WTC11 (cell line): ENCODE measurements around the gene CTNNA1. TPM values are rescaled to one million over a fixed set of nuclear protein-coding genes. Genes with fewer than 3 reads are reported as not detected.
A peak's percentile ranks its signal among the peaks of the same experiment; 100 is the strongest.
"Not testable (repeated sequence)": the region's sequence is repeated elsewhere in the genome, so short reads cannot be mapped to it uniquely, and the experiment has no call there.

Experiments used
- ATAC-seq: fragments of 200-7000 bp; cut with Tn5 transposase; 2 replicates; pipeline ENCODE4 v1.10.0; 2021; ENCODE audit warnings: mild to moderate bottlenecking, moderate library complexity
- CTCF ChIA-PET: fragments of 300-600 bp; sonication (Branson Sonifier 250); formaldehyde crosslinking; loops from one replicate; lab custom pipeline; 2021; ENCODE audit warnings: antibody characterized with exemption; lab: Charles Lee
- POLR2A ChIA-PET: fragments of 350-600 bp; sonication (Branson Sonifier 250); formaldehyde crosslinking; loops from one replicate; lab custom pipeline; 2021; ENCODE audit warnings: antibody characterized with exemption; lab: Charles Lee
- DNase-seq: peaks from one replicate; pipeline ENCODE4 v3.0.0; 2021; ENCODE audit warnings: low spot score
- H3K27ac Mint-ChIP-seq: 2 replicates; pipeline ENCODE4 v1.8.0; 2021; ENCODE audit warnings: mixed read lengths
- H3K27me3 Mint-ChIP-seq: 2 replicates; pipeline ENCODE4 v1.8.0; 2021; ENCODE audit warnings: low read depth, mild to moderate bottlenecking, moderate library complexity, mixed read lengths
- H3K36me3 Mint-ChIP-seq: 2 replicates; pipeline ENCODE4 v1.8.0; 2021; ENCODE audit warnings: mixed read lengths
- H3K4me1 Mint-ChIP-seq: 2 replicates; pipeline ENCODE4 v1.8.0; 2022; ENCODE audit warnings: mixed read lengths
- H3K4me3 Mint-ChIP-seq: 2 replicates; pipeline ENCODE4 v1.8.0; 2021; ENCODE audit warnings: mild to moderate bottlenecking, moderate library complexity, mixed read lengths
- H3K9me3 Mint-ChIP-seq: 2 replicates; pipeline ENCODE4 v1.8.0; 2021; ENCODE audit warnings: mixed read lengths
- ESRRA ChIP-seq: sonication (generic); formaldehyde crosslinking; IDR thresholded peaks from 2 replicates; pipeline ENCODE4 v1.8.1; 2022; ENCODE audit warnings: mild to moderate bottlenecking, missing genetic modification reagents, borderline replicate concordance
- FOXK1 ChIP-seq: sonication (generic); formaldehyde crosslinking; IDR thresholded peaks from 2 replicates; pipeline ENCODE4 v1.8.0; 2022; ENCODE audit warnings: mild to moderate bottlenecking, moderate library complexity, missing genetic modification reagents
- NFATC4 ChIP-seq: fragments of 250-450 bp; sonication (Bioruptor Pico); IDR thresholded peaks from 2 replicates; pipeline ENCODE4 v1.9.0; 2021; ENCODE audit warnings: mild to moderate bottlenecking
- SMAD3 ChIP-seq: sonication (generic); formaldehyde crosslinking; IDR thresholded peaks from 2 replicates; pipeline ENCODE4 v1.8.0; 2022; ENCODE audit warnings: missing genetic modification reagents, mild to moderate bottlenecking, borderline replicate concordance
- TP53 ChIP-seq: sonication (generic); formaldehyde crosslinking; IDR thresholded peaks from 2 replicates; pipeline ENCODE4 v1.8.1; 2023; ENCODE audit warnings: mild to moderate bottlenecking, missing genetic modification reagents
- ZNF121 ChIP-seq: sonication (generic); formaldehyde crosslinking; IDR thresholded peaks from 2 replicates; pipeline ENCODE4 v1.8.0; 2023; ENCODE audit warnings: missing genetic modification reagents
- ZNF232 ChIP-seq: sonication (generic); formaldehyde crosslinking; IDR thresholded peaks from 2 replicates; pipeline ENCODE4 v1.8.0; 2022; ENCODE audit warnings: mild to moderate bottlenecking, missing genetic modification reagents
- ZNF263 ChIP-seq: sonication (generic); formaldehyde crosslinking; IDR thresholded peaks from 2 replicates; pipeline ENCODE4 v1.8.1; 2022; ENCODE audit warnings: low read depth, mild to moderate bottlenecking, moderate library complexity, missing genetic modification reagents
- total RNA-seq: library from RNA; stranded (reverse); gene quantifications from 3 replicates; pipeline ENCODE4 v1.2.3, GENCODE V29; 2021
- TF ChIP-seq, protein P1 (sequence below): sonication (generic); formaldehyde crosslinking; IDR thresholded peaks from 2 replicates; pipeline ENCODE4 v1.8.0; 2022; ENCODE audit warnings: missing genetic modification reagents
- TF ChIP-seq, protein P2 (sequence below): fragments of 200-600 bp; IDR thresholded peaks from 2 replicates; pipeline ENCODE4 v1.8.0; 2022; ENCODE audit warnings: antibody characterized with exemption

Gene CTNNA1
- total RNA-seq, 1 experiment from 2014 or later: 309 TPM

DNA sequence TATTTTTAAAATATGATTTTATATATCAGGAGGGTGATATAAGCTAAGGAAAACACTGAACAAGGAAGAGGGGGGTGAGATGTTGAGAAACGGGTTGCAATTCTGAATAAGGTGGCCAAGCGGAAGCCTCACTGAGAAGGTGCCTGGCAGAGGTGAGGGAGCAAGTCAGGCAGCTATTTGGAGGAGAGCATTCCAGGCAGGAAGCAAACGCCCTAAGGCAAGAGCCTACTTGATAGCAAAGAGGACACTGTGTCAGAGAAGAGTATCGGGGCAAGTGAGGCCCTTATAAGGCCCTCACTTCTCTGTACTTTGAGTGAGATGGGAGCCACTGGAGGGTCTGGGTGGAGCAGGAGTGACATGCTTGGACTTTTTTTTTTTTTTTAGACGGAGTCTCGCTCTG lies 8.0 kb upstream of the CTNNA1 start (continued):
- no peak for TF ChIP-seq ZNF263 (CRISPR knock-in tag)

DNA sequence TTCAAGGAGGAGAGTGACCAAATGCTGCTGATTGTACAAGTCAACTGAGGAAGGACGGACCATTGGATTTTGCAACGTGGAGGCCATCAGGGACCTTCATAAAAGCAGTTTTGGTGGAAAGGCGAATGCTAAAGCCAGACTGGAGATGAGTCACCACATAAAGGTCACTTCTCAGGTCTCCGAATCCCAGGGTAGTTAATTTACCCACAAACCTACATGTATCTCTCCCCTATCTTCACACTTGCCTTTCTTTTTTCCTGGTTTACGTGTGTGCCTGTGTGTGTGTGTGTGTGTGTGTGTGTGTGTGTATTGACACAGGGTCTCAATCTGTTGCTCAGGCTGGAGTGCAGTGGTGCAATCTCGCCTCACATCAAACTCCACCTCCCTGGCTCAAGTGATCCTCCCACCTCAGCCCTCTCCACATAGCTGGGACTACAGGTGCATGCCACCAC lies 4.6 kb upstream of the CTNNA1 start:
- CTCF ChIA-PET: no interaction called here
- Mint-ChIP-seq H3K27me3 (no peaks in the 10 kb centered on the region), H3K27ac (no peak overlapping the region), H3K4me1 (peaks cover 11% of the 10 kb centered on the region), H3K4me3 (no peak overlapping the region), H3K36me3 (no peaks in the 10 kb centered on the region), H3K9me3 (no peaks in the 10 kb centered on the region)
- no peak for TF ChIP-seq ZNF232 (CRISPR knock-in tag)
- no peak for TF ChIP-seq FOXK1
- TF ChIP-seq TP53 (CRISPR knock-in tag): no peak
- TF ChIP-seq, protein P1, sequence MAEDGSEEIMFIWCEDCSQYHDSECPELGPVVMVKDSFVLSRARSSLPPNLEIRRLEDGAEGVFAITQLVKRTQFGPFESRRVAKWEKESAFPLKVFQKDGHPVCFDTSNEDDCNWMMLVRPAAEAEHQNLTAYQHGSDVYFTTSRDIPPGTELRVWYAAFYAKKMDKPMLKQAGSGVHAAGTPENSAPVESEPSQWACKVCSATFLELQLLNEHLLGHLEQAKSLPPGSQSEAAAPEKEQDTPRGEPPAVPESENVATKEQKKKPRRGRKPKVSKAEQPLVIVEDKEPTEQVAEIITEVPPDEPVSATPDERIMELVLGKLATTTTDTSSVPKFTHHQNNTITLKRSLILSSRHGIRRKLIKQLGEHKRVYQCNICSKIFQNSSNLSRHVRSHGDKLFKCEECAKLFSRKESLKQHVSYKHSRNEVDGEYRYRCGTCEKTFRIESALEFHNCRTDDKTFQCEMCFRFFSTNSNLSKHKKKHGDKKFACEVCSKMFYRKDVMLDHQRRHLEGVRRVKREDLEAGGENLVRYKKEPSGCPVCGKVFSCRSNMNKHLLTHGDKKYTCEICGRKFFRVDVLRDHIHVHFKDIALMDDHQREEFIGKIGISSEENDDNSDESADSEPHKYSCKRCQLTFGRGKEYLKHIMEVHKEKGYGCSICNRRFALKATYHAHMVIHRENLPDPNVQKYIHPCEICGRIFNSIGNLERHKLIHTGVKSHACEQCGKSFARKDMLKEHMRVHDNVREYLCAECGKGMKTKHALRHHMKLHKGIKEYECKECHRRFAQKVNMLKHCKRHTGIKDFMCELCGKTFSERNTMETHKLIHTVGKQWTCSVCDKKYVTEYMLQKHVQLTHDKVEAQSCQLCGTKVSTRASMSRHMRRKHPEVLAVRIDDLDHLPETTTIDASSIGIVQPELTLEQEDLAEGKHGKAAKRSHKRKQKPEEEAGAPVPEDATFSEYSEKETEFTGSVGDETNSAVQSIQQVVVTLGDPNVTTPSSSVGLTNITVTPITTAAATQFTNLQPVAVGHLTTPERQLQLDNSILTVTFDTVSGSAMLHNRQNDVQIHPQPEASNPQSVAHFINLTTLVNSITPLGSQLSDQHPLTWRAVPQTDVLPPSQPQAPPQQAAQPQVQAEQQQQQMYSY (CRISPR knock-in tag): no peak
- no peak for TF ChIP-seq SMAD3 (CRISPR knock-in tag)
- TF ChIP-seq ESRRA: no peak
- TF ChIP-seq NFATC4 (CRISPR knock-in tag): no peak
- POLR2A ChIA-PET: no interaction called here
- DNase-seq (no peak), ATAC-seq (no peak)

DNA sequence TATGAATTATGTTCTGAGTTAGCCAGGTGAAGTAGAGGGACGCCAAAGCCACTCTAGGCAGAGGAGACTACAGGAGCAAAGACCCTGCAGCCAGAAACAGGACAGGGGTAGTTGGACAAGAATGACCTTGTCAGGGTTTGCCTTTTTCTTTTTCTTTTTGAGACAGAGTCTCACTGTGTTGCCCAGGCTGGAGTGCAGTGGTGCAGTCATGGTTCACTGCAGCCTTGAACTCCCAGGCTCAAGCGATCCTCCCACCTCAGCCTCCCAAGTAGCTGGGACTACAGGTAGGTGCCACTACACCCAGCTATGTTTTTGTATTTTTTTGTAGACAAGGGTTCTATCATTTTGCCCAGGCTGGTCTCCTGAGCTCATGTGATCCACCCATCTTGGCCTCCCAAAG lies 1.9 kb upstream of the CTNNA1 start:
- not testable (repeated sequence) for ATAC-seq, DNase-seq, H3K4me3 Mint-ChIP-seq, H3K36me3 Mint-ChIP-seq, H3K9me3 Mint-ChIP-seq, H3K27me3 Mint-ChIP-seq
- CTCF ChIA-PET: interaction anchor here (0.9 to 1.2 kb wide), 3 partner anchors 38 to 515 kb away, joined by 3 to 4 read pairs (median 3); no protein-coding TSS in a partner anchor
- POLR2A ChIA-PET: interaction anchor here (1.0 kb wide), 1 partner anchor 176 kb away, joined by 3 read pairs; no protein-coding TSS in a partner anchor
- H3K4me1 Mint-ChIP-seq: peaks cover 26% of the 10 kb centered on the region
- peak; percentile 84; the same call in 1 of the 2 replicates for TF ChIP-seq ZNF121 (CRISPR knock-in tag)
- peak overlapping the region; percentile 81; the same call in 1 of the 2 replicates for H3K27ac Mint-ChIP-seq

DNA sequence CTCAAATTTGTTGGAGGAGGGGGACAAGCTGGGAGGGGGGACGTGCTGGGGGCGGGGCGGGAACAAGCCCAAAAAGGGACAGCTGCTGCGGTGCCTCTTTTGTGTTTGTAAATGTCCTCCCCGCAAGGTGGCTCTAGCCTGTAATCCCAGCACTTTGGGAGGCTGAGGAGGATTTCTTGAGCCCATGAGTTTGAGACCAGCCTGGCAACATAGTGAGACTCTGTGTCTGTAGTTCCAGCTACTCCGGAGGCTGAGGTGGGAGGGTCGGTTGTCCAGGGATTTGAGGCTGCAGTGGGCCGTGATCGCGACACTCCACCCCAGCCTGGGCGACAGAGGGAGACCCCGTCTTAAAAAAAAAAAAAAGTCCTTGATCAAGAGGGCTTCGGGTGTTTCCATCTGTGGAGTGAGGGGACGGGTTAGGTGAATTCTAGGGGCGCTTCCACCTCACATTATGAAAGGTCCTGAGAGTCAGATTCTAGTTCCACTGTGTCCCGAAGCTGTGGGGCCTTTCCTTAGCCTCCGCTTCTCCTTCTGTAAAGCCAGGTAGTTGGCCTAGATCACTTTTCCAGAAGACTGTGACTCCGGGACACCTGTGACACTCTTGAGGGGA lies 779 bp upstream of the CTNNA1 start:
- TF ChIP-seq, protein P2, sequence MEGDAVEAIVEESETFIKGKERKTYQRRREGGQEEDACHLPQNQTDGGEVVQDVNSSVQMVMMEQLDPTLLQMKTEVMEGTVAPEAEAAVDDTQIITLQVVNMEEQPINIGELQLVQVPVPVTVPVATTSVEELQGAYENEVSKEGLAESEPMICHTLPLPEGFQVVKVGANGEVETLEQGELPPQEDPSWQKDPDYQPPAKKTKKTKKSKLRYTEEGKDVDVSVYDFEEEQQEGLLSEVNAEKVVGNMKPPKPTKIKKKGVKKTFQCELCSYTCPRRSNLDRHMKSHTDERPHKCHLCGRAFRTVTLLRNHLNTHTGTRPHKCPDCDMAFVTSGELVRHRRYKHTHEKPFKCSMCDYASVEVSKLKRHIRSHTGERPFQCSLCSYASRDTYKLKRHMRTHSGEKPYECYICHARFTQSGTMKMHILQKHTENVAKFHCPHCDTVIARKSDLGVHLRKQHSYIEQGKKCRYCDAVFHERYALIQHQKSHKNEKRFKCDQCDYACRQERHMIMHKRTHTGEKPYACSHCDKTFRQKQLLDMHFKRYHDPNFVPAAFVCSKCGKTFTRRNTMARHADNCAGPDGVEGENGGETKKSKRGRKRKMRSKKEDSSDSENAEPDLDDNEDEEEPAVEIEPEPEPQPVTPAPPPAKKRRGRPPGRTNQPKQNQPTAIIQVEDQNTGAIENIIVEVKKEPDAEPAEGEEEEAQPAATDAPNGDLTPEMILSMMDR: no peak
- peak; percentile 81; the same call in 1 of the 2 replicates for TF ChIP-seq ZNF121 (CRISPR knock-in tag)
- Mint-ChIP-seq H3K27me3 (no peaks in the 10 kb centered on the region), H3K9me3 (peaks cover 5% of the 10 kb centered on the region), H3K36me3 (peaks cover 16% of the 10 kb centered on the region), H3K4me3 (peak overlapping the region; percentile 82), H3K27ac (peak overlapping the region; percentile 98), H3K4me1 (peaks cover 35% of the 10 kb centered on the region)
- POLR2A ChIA-PET: interaction anchor here (0.6 to 2.6 kb wide), 9 partner anchors 16 to 541 kb away, joined by 3 to 9 read pairs (median 3); partner anchors contain the start of gene HSPA9
- peak; percentile 35 for ATAC-seq
- CTCF ChIA-PET: interaction anchor here (0.7 to 2.7 kb wide), 10 partner anchors 9 to 514 kb away, joined by 3 to 10 read pairs (median 4); no protein-coding TSS in a partner anchor
- peak; percentile 36 for DNase-seq
